ENCODE data around the gene HLA-DPA1.

Gene HLA-DPA1

DNA sequence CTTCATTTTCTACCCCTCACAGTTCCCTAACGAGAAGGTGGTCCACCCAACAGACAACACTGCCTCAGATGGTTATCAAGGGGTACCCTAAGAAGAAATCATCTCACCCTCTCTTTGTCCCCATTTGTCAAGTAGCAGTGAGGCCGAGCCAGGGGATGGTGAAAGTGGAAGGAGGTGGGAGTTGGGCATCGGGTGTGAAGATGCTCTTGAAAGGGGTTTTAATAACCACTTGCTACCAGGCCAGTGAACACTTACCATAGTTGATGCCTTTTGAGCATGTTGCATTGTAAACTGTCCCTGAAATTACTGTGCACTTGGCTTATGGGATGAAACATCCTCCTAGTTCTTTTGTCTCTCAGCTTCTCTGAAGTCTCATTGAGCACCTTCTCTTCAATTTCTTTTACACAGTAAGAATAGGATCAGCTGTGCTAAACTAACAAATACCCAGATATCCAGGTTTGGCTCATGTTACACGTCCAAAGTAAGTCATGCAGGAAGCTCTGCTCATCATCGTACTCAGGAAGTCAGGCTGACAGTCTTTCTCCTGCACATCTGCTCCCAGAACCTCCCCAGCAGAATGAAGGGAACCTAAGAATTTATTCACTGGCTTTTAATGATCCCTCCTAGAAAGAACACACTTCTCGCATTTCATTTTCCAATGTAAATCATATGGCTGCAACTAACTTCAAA lies 15.6 kb upstream of the HLA-DPA1 start:
- DNase-seq (ENCODE audit: low read depth in 2 of 2), result no peak

DNA sequence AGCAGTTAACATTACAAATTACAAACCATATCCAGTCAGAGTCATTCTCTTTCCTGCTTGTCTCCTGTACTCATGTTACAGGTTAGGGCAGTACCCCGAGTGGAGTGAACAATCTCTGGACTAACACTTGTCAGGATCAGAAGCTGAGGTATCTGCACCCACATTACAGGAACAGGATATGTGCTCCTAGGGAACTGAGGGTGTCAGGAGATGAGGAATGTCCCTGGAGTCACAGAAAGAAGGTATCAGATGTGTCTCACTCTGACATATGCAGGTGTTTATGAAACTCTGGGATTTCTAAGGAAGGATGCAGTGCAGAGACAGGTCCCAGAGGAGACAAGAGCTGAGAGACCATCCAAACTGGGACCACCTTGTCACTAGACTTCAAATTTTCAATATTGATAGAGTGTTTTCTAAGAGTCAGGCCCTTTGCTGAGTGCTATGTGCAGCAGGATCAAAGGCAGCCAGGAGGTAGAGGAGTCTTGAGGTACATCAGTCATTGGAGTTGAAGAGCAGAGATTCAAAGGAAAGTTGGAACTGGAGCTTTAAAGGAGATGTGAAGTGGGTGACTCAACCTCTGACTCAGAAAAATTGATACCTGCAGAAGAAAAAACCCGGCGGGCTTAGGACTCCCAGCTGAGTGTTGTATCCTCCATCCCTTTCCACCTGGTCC lies 14.9 kb upstream of the HLA-DPA1 start:
- no peak for DNase-seq (ENCODE audit: low read depth in 2 of 2)

DNA sequence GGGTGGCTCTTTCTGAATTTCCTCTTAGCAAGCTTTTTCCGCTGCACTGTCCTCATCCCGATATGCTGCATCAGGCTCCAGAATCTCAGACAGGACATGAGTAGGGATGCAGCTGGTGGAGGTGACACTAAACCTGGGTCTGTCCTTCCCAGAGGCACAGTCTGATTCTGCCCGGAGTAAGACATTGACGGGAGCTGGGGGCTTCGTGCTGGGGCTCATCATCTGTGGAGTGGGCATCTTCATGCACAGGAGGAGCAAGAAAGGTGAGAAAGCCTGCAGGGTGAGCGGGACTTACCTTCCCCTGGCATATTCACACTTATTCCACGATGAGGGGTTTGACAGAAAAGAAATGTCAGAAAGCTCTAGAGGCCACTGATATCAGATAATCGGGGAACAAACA lies 12.2 kb upstream of the HLA-DPA1 start:
- DNase-seq (ENCODE audit: low read depth in 2 of 2), result no peak

DNA sequence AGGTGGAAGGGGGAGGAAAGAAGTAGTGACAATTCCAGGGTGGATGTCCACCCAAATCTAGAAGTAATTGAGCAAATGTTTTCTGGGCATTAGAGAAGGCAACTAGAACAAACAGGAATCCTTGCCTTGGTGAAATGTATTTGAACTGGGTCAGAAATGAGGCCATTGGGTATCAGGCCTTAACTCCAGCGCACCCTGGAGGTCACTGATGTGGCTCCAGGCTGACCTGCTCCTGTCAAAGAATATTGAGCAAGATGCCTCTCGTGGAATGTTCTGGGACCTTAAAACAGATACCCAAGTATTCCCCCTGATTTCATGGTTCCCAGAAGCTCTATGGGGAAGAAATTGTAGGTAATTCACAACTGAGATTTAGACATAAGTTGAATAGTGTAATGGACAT lies 9.3 kb upstream of the HLA-DPA1 start:
- DNase-seq (ENCODE audit: low read depth in 2 of 2), result no peak

DNA sequence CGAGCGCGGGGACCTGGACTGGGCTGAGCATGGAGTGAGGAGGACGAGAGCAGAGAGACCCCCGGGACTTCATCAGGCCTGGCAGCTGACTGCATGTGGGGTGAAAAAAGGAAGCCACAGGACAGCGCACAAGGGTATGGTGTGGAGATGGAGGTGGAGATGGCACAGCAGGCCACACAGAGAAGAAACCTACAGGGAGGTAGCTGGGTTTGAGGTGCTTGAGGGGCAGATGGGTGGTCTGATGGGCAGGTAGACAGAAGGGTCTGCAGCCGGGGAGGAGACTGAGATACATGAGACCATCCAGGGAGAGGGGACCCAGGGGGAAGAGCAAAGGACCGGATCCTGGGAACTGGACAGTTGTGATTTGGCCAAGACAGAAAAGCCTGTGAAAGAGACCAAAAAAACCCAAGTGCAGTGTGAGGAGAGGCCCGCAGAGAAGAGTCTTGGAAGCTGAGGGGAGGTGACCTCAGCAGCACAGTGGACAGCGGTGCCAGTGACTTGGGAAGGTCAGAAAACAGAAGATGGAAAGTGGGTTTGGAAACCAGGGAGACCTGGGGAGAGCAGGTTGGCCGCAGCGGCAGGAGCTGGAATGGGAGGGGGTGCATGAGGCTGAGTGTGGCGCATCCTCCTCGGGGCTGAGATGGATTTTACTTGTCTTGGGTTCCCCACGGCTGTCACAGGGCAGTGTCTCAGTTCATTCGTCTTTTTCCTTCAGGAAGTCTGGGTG lies 7.8 kb upstream of the HLA-DPA1 start:
- no peak for DNase-seq (ENCODE audit: low read depth in 2 of 2)

DNA sequence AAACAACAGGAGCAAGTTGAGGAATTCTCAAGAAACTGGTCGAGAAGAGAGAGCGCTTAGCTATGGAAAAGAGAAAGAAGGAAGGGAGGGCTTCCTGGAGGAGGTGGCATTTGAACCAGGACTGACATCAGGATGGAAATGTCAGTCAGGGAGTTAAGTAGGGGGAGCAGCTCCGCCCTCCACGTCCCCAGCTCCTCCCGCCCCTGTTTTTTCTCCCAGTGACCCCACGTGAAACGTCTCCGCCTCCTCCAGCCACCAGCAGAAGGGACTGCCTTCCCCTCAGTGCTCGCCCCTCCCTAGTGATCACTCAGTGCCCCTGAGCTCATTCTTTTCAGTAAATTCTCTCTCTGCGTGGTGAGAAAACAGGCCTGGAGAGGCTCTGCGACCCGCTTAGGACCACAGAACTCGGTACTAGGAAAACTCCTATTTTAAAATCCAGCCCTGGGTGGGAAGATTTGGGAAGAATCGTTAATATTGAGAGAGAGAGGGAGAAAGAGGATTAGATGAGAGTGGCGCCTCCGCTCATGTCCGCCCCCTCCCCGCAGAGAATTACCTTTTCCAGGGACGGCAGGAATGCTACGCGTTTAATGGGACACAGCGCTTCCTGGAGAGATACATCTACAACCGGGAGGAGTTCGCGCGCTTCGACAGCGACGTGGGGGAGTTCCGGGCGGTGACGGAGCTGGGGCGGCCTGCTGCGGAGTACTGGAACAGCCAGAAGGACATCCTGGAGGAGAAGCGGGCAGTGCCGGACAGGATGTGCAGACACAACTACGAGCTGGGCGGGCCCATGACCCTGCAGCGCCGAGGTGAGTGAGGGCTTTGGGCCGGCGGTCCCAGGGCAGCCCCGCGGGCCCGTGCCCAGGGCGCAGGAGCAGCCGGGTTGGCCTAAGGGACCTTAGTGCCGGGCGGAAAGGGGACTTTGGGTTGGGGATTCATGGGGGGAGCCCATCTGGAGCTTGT lies 7.0 kb upstream of the HLA-DPA1 start:
- DNase-seq (ENCODE audit: low read depth in 2 of 2), result no peak

DNA sequence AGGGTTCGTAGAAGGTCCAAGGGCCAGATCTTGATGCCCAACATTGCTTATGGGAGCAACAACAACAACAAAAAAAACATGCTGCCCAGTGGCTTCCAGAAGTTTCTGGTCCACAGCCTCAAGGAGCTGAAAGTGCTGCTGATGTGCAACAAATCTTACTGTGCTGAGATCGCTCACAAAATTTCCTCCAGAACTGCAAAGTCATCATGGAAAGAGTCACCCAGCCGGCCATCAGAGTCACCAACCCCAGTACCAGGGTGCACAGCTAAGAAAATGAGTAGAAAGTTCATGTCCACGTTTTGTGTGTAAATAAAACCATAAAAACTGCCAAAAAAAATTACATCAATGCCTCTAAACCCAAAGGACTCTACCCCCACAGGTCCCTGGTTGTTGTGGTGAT lies 6.1 kb upstream of the HLA-DPA1 start:
- DNase-seq (ENCODE audit: low read depth in 2 of 2), result no peak

DNA sequence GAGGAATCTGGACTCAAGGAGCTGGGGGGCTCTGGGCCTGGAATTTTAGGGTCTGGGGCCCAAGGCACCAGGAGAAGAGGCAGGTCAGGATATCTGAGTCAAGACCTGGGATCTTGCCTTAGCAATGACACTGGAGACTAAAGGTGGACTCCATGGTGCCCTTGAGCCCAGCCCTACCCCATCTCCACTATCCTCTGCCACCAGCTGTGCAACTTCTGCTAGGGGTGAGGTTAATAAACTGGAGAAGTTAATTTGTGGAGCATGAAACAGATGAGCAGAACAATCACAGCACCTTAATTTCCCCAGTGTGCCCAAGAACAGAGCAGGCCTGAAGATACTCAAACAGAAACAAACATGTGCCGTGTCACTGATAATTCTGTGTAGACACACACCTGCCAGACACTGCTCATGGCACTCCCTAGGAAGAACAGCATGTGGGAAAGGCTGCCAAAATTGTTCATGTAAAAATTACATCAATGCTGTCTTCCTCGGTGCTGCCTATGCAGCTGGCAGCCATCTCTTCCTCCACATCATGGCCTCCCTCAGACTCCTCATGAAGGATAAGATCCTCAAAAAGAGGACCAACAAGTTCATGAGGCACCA lies 5.6 kb upstream of the HLA-DPA1 start:
- no peak for DNase-seq (ENCODE audit: low read depth in 2 of 2)

DNA sequence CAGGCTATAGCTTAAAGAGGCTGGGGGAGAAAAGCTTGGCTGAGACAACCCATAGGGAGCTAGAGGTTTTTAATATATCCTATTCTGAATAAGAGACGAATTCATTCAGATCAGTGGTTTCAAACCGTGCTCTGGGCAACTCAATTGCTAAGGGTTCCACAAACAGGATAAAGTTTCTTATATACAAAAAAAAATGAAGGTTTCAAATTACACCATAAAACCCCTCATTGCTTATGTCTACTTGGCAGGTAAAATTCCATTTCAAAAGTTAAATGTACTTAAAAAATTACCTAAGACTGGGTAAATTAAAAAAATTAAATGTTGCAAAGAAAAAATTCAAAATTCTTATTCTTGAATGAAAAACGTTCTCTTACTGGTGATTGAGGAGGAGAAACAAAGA lies 5.0 kb upstream of the HLA-DPA1 start:
- DNase-seq (ENCODE audit: low read depth in 2 of 2), result no peak

DNA sequence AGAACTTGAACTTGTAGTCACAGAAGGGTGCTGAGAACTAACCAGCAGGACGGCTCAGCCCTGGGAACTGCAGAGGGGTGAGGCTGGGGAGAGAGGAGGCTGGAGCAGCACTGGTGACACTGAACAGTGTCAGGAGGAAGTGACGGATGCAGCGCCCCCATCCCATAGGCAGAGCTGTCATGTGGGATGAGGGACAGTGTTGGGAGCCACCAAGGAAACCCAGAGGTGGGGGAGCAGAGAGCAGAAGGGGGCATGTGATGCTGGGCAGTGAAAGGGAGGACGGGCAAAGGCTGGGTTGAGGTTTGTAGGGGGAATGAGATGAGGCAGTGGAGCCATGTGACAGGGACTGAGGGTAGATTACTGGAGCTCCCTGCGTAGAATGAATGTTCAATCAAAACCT lies 4.5 kb upstream of the HLA-DPA1 start:
- no peak for DNase-seq (ENCODE audit: low read depth in 2 of 2)

DNA sequence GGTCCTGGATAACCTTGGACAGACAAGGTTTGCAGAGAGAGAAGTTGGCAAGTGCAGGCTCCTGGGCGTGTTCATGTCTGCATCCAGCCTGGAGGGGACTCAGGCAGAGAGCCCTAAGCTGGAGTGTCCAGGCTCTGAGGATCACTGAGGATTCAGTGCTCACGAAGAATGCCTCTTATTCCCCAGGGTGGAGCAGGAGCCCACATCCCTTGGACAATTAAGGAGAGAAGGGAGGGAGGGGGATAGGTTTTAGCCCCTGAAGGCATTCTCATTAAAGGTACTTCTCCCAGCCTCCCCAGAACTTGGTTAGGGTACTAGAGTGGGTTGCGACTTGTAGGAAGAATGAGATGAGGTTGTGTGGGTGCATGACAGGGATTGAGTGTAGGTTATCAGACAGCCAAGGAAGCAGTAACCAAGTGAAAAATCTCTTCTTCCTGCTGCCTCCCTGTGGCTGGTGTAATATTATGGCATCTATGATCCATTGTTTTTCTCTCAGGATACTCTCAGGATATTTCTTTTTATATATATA lies 3.0 kb upstream of the HLA-DPA1 start:
- DNase-seq (ENCODE audit: low read depth in 2 of 2), result no peak

DNA sequence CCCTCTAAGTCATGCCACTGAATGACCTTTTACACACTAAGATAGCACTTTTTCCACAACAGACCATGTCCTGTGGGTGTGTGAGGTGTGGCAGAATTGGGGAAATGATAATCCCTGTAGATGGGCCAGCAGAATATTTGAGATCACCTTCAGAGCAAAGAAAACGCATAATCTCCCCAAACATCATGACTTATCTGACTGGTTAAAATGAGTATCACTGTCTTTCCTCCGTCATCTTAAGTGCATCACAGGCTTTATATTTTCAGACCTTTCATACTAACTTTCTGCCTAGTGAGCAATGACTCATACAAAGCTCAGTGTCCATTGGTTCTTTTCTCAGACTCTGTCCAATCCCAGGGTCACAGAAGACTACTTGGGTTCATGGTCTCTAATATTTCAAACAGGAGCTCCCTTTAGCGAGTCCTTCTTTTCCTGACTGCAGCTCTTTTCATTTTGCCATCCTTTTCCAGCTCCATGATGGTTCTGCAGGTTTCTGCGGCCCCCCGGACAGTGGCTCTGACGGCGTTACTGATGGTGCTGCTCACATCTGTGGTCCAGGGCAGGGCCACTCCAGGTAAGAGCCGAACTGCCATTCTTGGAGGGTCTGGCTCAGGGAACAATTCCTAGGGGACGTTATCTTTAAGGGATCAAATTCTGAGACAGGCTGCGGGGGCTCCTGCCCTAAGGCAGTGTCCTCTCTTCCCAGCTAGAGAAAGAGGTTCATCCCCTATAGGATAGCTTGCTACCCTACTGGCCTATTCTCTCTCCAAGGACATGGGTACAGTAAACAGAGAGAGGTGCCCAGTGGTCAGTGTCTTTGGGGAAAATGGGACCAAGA lies 2.3 kb upstream of the HLA-DPA1 start, which contains the start of gene HLA-DPB1:
HLA-DPB1 (plus strand) TSS at position 423 of the 838 bp plus-strand sequence; CDS start at position 475, 52 bp downstream.
- DNase-seq (ENCODE audit: low read depth in 2 of 2), result no peak

DNA sequence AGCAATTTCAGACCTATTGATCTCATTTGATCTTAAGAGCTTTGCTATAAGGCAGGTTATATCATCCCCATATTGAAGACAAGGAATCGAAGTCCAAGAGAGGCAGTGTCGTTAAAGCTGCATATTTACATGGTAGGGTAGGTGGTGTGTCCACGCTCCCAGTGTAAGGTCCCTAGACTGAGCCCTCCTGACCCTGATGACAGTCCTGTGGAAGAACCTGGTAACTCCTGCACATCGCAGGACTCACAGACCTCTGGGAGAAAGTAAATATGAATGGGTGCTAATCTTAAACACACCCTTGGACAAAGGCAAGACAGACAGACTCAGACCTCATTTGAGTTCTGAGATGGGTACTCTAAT lies 1.7 kb upstream of the HLA-DPA1 start:
- DNase-seq (ENCODE audit: low read depth in 2 of 2), result no peak

DNA sequence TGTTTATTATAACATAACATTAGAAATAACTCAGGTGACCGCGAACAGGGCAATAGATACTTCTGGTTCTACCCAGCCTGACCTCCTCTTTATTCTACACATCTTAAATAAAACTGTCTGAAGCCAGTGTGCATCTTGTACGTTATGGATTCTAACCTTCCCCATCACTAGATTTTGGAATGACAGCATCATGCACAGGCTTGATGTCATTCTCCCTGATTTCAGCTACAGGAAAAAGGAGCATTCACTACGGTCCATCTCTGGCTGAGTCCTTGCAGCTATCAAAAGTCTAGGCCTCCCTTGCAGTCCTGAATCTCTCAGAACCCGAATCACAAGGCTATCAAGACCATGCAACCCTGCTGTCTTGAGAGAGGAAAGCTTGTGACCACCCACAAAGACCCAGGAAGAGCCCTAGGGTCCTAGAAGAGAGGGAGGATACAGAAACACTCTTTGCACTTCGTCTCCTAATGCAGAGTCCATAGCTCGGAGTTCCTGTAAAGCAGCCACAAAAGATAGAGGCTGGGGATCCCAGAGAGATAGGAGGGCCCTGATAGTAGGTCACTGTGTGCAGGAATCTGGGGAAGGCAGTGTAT lies 845 bp downstream of the HLA-DPA1 start:
- no peak for DNase-seq (ENCODE audit: low read depth in 2 of 2)

DNA sequence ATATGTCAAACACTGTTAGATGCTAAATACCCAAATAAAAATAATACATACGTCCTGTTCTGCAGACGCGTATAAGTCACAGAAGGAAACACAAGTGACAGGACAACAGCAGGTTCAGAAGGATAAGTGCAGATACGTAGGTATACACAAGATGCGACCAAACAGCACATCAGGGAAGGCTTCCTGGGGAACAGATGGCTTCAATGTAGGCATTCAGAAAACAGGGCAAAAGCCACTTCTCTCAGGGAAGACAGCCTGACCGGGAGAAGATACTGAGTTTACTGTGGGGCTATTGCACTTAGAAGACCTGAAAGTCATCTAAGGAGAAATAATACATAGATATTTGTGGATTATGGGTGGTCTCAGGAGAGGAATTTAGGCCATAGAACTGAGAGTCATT lies 1.9 kb downstream of the HLA-DPA1 start:
- DNase-seq (ENCODE audit: low read depth in 2 of 2), result no peak

DNA sequence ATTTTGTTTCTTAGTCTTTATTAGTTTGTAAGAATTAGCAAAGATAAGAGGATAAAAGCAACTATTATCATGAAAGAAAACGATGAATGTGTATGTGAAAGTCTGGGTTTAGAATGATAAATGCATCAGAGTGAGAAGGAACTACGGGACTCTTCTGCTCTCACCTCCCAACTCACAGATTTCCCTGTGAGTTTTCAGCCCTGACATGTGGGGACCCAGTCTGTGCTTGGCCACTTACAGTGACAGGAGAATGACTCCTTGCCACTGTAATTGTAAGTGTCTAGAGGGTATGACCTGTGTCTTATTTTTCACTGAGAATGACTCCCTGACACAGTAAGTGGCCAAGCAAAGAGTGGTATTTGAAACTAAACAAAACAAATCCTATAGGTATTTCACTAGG lies 2.5 kb downstream of the HLA-DPA1 start:
- DNase-seq (ENCODE audit: low read depth in 2 of 2), result no peak

DNA sequence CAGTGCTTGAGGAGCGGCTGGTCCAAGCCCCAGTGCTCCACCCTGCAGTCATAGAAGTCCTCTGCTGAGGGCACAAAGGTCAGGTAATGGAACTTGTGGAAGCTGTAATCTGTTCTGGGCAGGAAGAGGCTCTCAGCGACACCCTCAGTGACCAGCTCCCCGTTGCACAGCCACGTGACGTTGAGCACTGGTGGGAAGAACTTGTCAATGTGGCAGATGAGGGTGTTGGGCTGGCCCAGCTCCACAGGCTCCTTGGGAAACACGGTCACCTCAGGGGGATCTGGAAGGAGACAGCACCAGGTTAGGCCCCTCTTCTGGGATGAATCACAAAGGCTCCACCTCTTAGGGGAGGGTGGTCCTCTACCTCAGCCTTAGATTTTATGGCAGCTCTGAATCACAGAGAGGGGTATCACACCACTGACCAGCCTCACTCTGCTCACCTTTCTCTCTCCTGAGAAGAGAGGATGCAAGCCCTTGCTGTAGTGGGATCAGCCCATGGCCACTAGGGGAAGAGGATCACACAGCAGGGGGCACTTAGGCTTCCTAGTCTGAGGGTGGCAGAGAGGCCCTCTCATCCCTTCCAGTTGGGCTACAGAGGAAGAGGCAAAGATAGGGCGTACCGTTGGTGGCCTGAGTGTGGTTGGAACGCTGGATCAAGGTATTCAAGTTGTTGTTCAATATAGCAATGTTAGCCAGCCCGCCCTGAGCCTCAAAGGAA lies 4.3 kb downstream of the HLA-DPA1 start:
- DNase-seq (ENCODE audit: low read depth in 2 of 2), result no peak

DNA sequence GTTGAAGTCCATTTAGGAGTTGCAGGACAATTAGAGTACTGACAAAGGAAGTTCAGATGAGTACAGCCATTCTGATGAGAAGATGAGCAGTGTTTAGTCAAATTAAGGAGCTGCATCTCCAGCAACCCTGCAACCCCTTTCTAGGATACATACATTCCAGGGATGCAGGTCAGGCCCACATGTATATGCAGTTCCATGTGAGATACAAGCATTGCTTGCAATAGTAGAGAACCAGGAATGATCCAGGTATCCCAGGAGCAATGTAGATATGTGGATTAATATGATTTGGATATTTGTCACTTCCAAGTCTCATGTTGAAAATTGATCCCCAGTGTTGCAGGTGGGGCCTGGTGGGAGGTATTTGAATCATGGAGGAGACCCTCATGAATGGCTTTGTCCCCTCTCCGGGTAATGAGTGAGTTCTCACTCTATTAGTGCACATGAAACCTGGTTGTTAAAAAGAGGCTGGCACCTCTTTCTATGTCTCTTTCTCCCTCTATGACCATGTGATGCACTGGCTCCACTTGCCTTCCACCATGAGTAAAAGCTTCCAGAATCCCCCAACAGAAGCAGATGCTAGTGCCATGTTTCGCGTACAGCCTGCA lies 6.4 kb downstream of the HLA-DPA1 start:
- DNase-seq (ENCODE audit: low read depth in 2 of 2), result no peak

DNA sequence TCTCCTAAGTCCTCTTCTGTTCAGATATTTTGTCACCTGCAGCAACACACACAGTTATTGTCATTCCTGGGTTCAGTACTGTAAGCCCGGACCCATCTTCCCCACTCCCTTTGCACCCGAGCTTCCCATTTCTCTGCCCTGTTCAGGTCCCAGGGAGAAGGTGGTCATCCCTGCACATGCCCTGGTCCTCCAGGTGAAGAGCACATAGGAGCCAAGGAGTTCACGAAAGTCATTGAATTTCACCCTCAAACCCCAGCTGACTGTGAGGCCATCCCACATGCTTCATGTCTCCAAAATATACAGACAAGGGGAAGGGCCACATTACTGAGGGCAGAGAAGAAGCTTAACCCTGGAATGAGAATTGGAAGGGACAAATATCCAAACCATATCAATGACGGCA lies 8.1 kb downstream of the HLA-DPA1 start:
- DNase-seq (ENCODE audit: low read depth in 2 of 2), result no peak
